ENCODE results near the gene UTF1. TPM values are rescaled to one million over a fixed set of nuclear protein-coding genes. Genes with fewer than 3 reads are reported as not detected.

Gene UTF1
- not detected in 2 replicates for total RNA-seq (ENCODE audit: low replicate concordance)

- Histone ChIP-seq H3F3A (ENCODE audit: low read depth) (peaks cover 8% of the 10 kb centered on the region), H3K4me3 (peak within 1 kb of the TSS; percentile 48), H3K36me3 (no peaks in the 10 kb centered on the region), H3K9me3 (ENCODE audit: low read depth) (no peaks in the 10 kb centered on the region), H3K4me1 (peaks cover 13% of the 10 kb centered on the region), H3K27ac (no peak within 1 kb of the TSS), H3K4me2 (peak within 1 kb of the TSS; percentile 82), H3K79me2 (ENCODE audit: low read depth) (no peaks in the 10 kb centered on the region), H3K9ac (no peak within 1 kb of the TSS), H2AFZ (replicated peaks) (peak within 1 kb of the TSS; percentile 79), H4K20me1 (ENCODE audit: low read depth) (peaks cover 13% of the 10 kb centered on the region), H3K27me3 (peaks cover 88% of the 10 kb centered on the region)
- peak within 1 kb of the TSS; percentile 71 for H3K4me3 Mint-ChIP-seq
- H3K4me1 Mint-ChIP-seq, result peaks cover 14% of the 10 kb centered on the region
- no peak within 1 kb of the TSS for H3K27ac Mint-ChIP-seq
- DNase-seq (ENCODE audit: low spot score), result peak; percentile 56
- peaks cover 67% of the 10 kb centered on the region for H3K27me3 Mint-ChIP-seq (ENCODE audit: insufficient read depth, low read depth)
- TF ChIP-seq EZH2phosphoT487 (IDR thresholded peaks at IDR 0.05) (no peak), CTCF (IDR thresholded peaks at IDR 0.05) (no peak), EZH2 (IDR thresholded peaks at IDR 0.05) (no peak)
- peaks cover 9% of the 10 kb centered on the region for H3K9me3 Mint-ChIP-seq
- H3K36me3 Mint-ChIP-seq, result no peaks in the 10 kb centered on the region
Measured at GRCh38 chr10:133230044-133230361, at the start of gene UTF1. TSS of gene UTF1 (plus strand) at chr10:133230217. CDS start at chr10:133230289, 72 bp downstream.

GRCh38 chr10:133180965-133181639, 48.9 kb upstream of the UTF1 start:
- peaks cover 10% of the 10 kb centered on the region for H3K9me3 Mint-ChIP-seq
- no peak overlapping the region for H3K27ac Mint-ChIP-seq
- no peak for DNase-seq (ENCODE audit: low spot score)
- Histone ChIP-seq H3K4me1 (peaks cover 3% of the 10 kb centered on the region), H3K9me3 (ENCODE audit: low read depth) (no peaks in the 10 kb centered on the region), H3K36me3 (no peaks in the 10 kb centered on the region), H4K20me1 (ENCODE audit: low read depth) (no peaks in the 10 kb centered on the region), H3K9ac (no peak overlapping the region), H3K4me2 (no peak overlapping the region), H3K4me3 (no peak overlapping the region), H3K27ac (no peak overlapping the region), H2AFZ (replicated peaks) (no peak overlapping the region), H3F3A (ENCODE audit: low read depth) (peaks cover 17% of the 10 kb centered on the region), H3K79me2 (ENCODE audit: low read depth) (no peaks in the 10 kb centered on the region), H3K27me3 (no peaks in the 10 kb centered on the region)
- no peak overlapping the region for H3K4me3 Mint-ChIP-seq
- H3K36me3 Mint-ChIP-seq, result peaks cover 13% of the 10 kb centered on the region
- TF ChIP-seq EZH2 (IDR thresholded peaks at IDR 0.05) (no peak), CTCF (IDR thresholded peaks at IDR 0.05) (no peak), EZH2phosphoT487 (IDR thresholded peaks at IDR 0.05) (no peak)
- peaks cover 11% of the 10 kb centered on the region for H3K27me3 Mint-ChIP-seq (ENCODE audit: insufficient read depth, low read depth)
- H3K4me1 Mint-ChIP-seq, result no peaks in the 10 kb centered on the region

GRCh38 chr10:133182190-133182589, 47.8 kb upstream of the UTF1 start:
- H3K4me1 Mint-ChIP-seq, result peaks cover 6% of the 10 kb centered on the region
- TF ChIP-seq EZH2 (IDR thresholded peaks at IDR 0.05) (no peak), EZH2phosphoT487 (IDR thresholded peaks at IDR 0.05) (no peak), CTCF (IDR thresholded peaks at IDR 0.05) (no peak)
- Histone ChIP-seq H2AFZ (replicated peaks) (no peak overlapping the region), H3F3A (ENCODE audit: low read depth) (peaks cover 12% of the 10 kb centered on the region), H3K9ac (no peak overlapping the region), H3K4me2 (no peak overlapping the region), H3K9me3 (ENCODE audit: low read depth) (no peaks in the 10 kb centered on the region), H3K4me3 (no peak overlapping the region), H3K36me3 (no peaks in the 10 kb centered on the region), H3K4me1 (peaks cover 7% of the 10 kb centered on the region), H3K27ac (no peak overlapping the region), H3K27me3 (no peaks in the 10 kb centered on the region), H4K20me1 (ENCODE audit: low read depth) (no peaks in the 10 kb centered on the region), H3K79me2 (ENCODE audit: low read depth) (no peaks in the 10 kb centered on the region)
- H3K9me3 Mint-ChIP-seq, result peaks cover 7% of the 10 kb centered on the region
- H3K27ac Mint-ChIP-seq, result no peak overlapping the region
- no peak overlapping the region for H3K4me3 Mint-ChIP-seq
- peaks cover 11% of the 10 kb centered on the region for H3K27me3 Mint-ChIP-seq (ENCODE audit: insufficient read depth, low read depth)
- H3K36me3 Mint-ChIP-seq, result peaks cover 13% of the 10 kb centered on the region
- DNase-seq (ENCODE audit: low spot score), result no peak
